H1 (cell line): ENCODE results near the gene LRRC32. TPM values are rescaled to one million over a fixed set of nuclear protein-coding genes. Genes with fewer than 3 reads are reported as not detected.
"Not testable (repeated sequence)": the region's sequence is repeated elsewhere in the genome, so short reads cannot be mapped to it uniquely, and the experiment has no call there.

Source experiments
- CTCF ChIA-PET: fragments of 300-600 bp; sonication (Branson Sonifier 250); formaldehyde crosslinking; loops from one replicate; lab custom pipeline; 2021; ENCODE audit not compliant: partially characterized antibody; lab: Charles Lee
- POLR2A ChIA-PET: fragments of 300-600 bp; sonication (Branson Sonifier 250); formaldehyde crosslinking; loops from one replicate; lab custom pipeline; 2021; ENCODE audit warnings: inconsistent platforms; ENCODE audit not compliant: partially characterized antibody; lab: Charles Lee
- DNase-seq, 2 experiments: peaks; one replicate each; pipeline versions ENCODE4 v3.0.0 to v3.0.0-alpha.2; 2010 to 2022; ENCODE audit warnings: low spot score in 2 of 2, low read depth in 1 of 2, mixed read lengths in 1 of 2
- FAIRE-seq: peaks from 2 replicates; lab custom pipeline; 2011; peaks lifted over from hg19 to GRCh38; lab: Jason Lieb, UNC
- H2AFZ ChIP-seq: 2 replicates; pipeline ENCODE4 v1.8.1; 2012; ENCODE audit warnings: low read length, inconsistent platforms
- H2AK5ac ChIP-seq: 2 replicates; pipeline ENCODE4 v1.6.1; 2013; ENCODE audit warnings: low read depth, low read length
- H2BK120ac ChIP-seq: replicated peaks from 2 replicates; pipeline ENCODE3; 2013; ENCODE audit warnings: low read depth, low read length, inconsistent platforms
- H2BK12ac ChIP-seq: 2 replicates; pipeline ENCODE4 v1.6.1; 2013; ENCODE audit warnings: low read depth, low read length
- H2BK15ac ChIP-seq: 2 replicates; pipeline ENCODE4 v1.6.1; 2013; ENCODE audit warnings: low read length
- H2BK20ac ChIP-seq: 2 replicates; pipeline ENCODE4 v1.6.1; 2013; ENCODE audit warnings: low read length
- H2BK5ac ChIP-seq: 2 replicates; pipeline ENCODE4 v1.6.1; 2013; ENCODE audit warnings: low read depth, low read length
- H3K14ac ChIP-seq: 2 replicates; pipeline ENCODE4 v1.6.1; 2013; ENCODE audit warnings: inconsistent platforms; ENCODE audit not compliant: insufficient read length
- H3K18ac ChIP-seq: 2 replicates; pipeline ENCODE4 v1.6.1; 2013; ENCODE audit warnings: low read length; ENCODE audit errors: extremely low read depth
- H3K23ac ChIP-seq: 2 replicates; pipeline ENCODE4 v1.6.1; 2013; ENCODE audit warnings: inconsistent platforms; ENCODE audit not compliant: insufficient read length
- H3K23me2 ChIP-seq: 2 replicates; pipeline ENCODE4 v1.6.1; 2013; ENCODE audit warnings: low read depth, low read length
- H3K27ac ChIP-seq: 2 replicates; pipeline ENCODE4 v1.6.1; 2011; ENCODE audit warnings: low read depth, low read length, inconsistent platforms
- H3K27me3 ChIP-seq, 4 experiments: replicated peaks in 1 of 4; 1 replicate in 1 of 4; 2 replicates in 3 of 4; pipeline versions ENCODE4 v1.6.1 to v1.8.1; 2011 to 2013; ENCODE audit warnings: low read length in 3 of 4, mild to moderate bottlenecking in 3 of 4, inconsistent platforms in 2 of 4, mixed read lengths in 2 of 4, moderate library complexity in 1 of 4; ENCODE audit not compliant: control insufficient read depth in 3 of 4, insufficient read depth in 3 of 4; ENCODE audit errors: extremely low read depth in 1 of 4
- H3K36me3 ChIP-seq, 4 experiments: 2 replicates each; pipeline versions ENCODE4 v1.6.1 to v1.8.1; 2011 to 2013; ENCODE audit warnings: mild to moderate bottlenecking in 4 of 4, low read length in 3 of 4, moderate library complexity in 2 of 4, control low read depth in 1 of 4, inconsistent platforms in 1 of 4; ENCODE audit not compliant: insufficient read depth in 4 of 4, control insufficient read depth in 2 of 4
- H3K4ac ChIP-seq: replicated peaks from 2 replicates; pipeline ENCODE3; 2013; ENCODE audit warnings: low read length, low read depth, mixed read lengths, inconsistent platforms; ENCODE audit not compliant: insufficient read length
- H3K4me1 ChIP-seq, 4 experiments: replicated peaks in 1 of 4; 1 replicate in 1 of 4; 2 replicates in 3 of 4; pipeline versions ENCODE4 v1.6.1 to v1.8.1; 2011 to 2013; ENCODE audit warnings: low read length in 3 of 4, inconsistent platforms in 2 of 4, mixed read lengths in 1 of 4; ENCODE audit not compliant: insufficient read depth in 4 of 4, control insufficient read depth in 3 of 4
- H3K4me2 ChIP-seq, 2 experiments: 2 replicates each; pipeline versions ENCODE4 v1.6.1 to v1.8.1; 2011 to 2013; ENCODE audit warnings: low read depth in 2 of 2, low read length in 2 of 2, control low read depth in 1 of 2, inconsistent platforms in 1 of 2, mild to moderate bottlenecking in 1 of 2; ENCODE audit not compliant: insufficient read depth in 1 of 2
- H3K4me3 ChIP-seq, 4 experiments: fragments of 200-600, 300-600 bp in 1 of 4; sonication (generic), shearing (Covaris generic), sonication (Bioruptor Twin) in 1 of 4; 2 replicates each; pipeline versions ENCODE4 v1.5.1 to v1.8.1; 2011 to 2016; ENCODE audit warnings: low read length in 4 of 4, low read depth in 3 of 4, control low read depth in 2 of 4, inconsistent platforms in 2 of 4, mild to moderate bottlenecking in 2 of 4, mixed read lengths in 1 of 4, moderate library complexity in 1 of 4; ENCODE audit not compliant: insufficient read depth in 2 of 4; ENCODE audit errors: extremely low read depth in 1 of 4
- H3K56ac ChIP-seq: replicated peaks from 2 replicates; pipeline ENCODE3; 2013; ENCODE audit warnings: low read depth, mild to moderate bottlenecking, mixed read lengths, low read length, inconsistent platforms; ENCODE audit not compliant: insufficient read length
- H3K79me1 ChIP-seq: 2 replicates; pipeline ENCODE4 v1.6.1; 2013; ENCODE audit warnings: low read depth, low read length, control low read depth
- H3K79me2 ChIP-seq, 2 experiments: 2 replicates each; pipeline versions ENCODE4 v1.6.1 to v1.8.1; 2012 to 2013; ENCODE audit warnings: low read length in 2 of 2, mild to moderate bottlenecking in 2 of 2, inconsistent platforms in 1 of 2; ENCODE audit not compliant: insufficient read depth in 2 of 2, control insufficient read depth in 1 of 2
- H3K9ac ChIP-seq, 4 experiments: replicated peaks in 1 of 4; 1 replicate in 1 of 4; 2 replicates in 3 of 4; pipeline versions ENCODE4 v1.6.1 to v1.8.1; 2011 to 2013; ENCODE audit warnings: low read depth in 3 of 4, low read length in 3 of 4, control low read depth in 2 of 4, mild to moderate bottlenecking in 2 of 4, moderate library complexity in 2 of 4, inconsistent platforms in 1 of 4; ENCODE audit errors: extremely low read depth in 1 of 4
- H3K9me3 ChIP-seq, 2 experiments: 2 replicates each; pipeline versions ENCODE4 v1.6.1 to v1.8.1; 2012 to 2013; ENCODE audit warnings: mild to moderate bottlenecking in 2 of 2, moderate library complexity in 2 of 2, control low read depth in 1 of 2, inconsistent platforms in 1 of 2, low read depth in 1 of 2, low read length in 1 of 2, mixed read lengths in 1 of 2; ENCODE audit not compliant: insufficient read depth in 2 of 2
- H4K20me1 ChIP-seq, 2 experiments: replicated peaks in 1 of 2; 2 replicates each; pipeline versions ENCODE3 to v1.8.1; 2011 to 2013; ENCODE audit warnings: inconsistent platforms in 2 of 2, low read length in 2 of 2, mild to moderate bottlenecking in 1 of 2; ENCODE audit not compliant: insufficient read depth in 2 of 2, control insufficient read depth in 1 of 2
- H4K5ac ChIP-seq: 2 replicates; pipeline ENCODE4 v1.6.1; 2013; ENCODE audit warnings: low read length, low read depth, mixed read lengths, inconsistent platforms; ENCODE audit not compliant: insufficient read length
- H4K8ac ChIP-seq: 2 replicates; pipeline ENCODE4 v1.8.0; 2013; ENCODE audit warnings: mild to moderate bottlenecking, moderate library complexity, low read length, inconsistent platforms; ENCODE audit not compliant: insufficient read depth; ENCODE audit errors: extremely low read depth
- H4K91ac ChIP-seq: replicated peaks from 2 replicates; pipeline ENCODE3; 2013; ENCODE audit warnings: low read length, mixed read lengths, inconsistent platforms; ENCODE audit not compliant: insufficient read length
- CEBPB ChIP-seq: IDR thresholded peaks from 2 replicates; pipeline ENCODE4 v1.6.1; 2012; ENCODE audit warnings: low read depth, low read length
- MAFK ChIP-seq: IDR thresholded peaks from 2 replicates; pipeline ENCODE4 v1.6.1; 2012; ENCODE audit warnings: low read depth, mild to moderate bottlenecking, improper control_type of control experiment, low read length
- PHF8 ChIP-seq: fragments of 200-600 bp; sonication (generic); conservative IDR thresholded peaks from 2 replicates; pipeline ENCODE4 v1.7.1; 2012; ENCODE audit warnings: low read depth, mild to moderate bottlenecking, inconsistent platforms, low read length, moderate library complexity
- RBBP5 ChIP-seq: IDR thresholded peaks from 2 replicates; pipeline ENCODE4 v1.7.1; 2012; ENCODE audit warnings: low read depth, mild to moderate bottlenecking, inconsistent platforms, low read length, moderate library complexity, borderline replicate concordance
- RFX5 ChIP-seq: IDR thresholded peaks from 2 replicates; pipeline ENCODE4 v1.6.1; 2011; ENCODE audit warnings: low read depth, low read length, improper control_type of control experiment, borderline replicate concordance
- WGBS, 2 experiments: shearing (Covaris generic) in 1 of 2; methylation state at CpG; one replicate each; pipeline versions ENCODE4 v1.1.6 to v1.1.7; 2013 to 2015; ENCODE audit warnings: low lambda C conversion rate in 2 of 2, mixed read lengths in 2 of 2, inconsistent platforms in 1 of 2, low coverage in 1 of 2, missing lambda C conversion rate in 1 of 2; ENCODE audit not compliant: insufficient replicate concordance in 2 of 2, insufficient coverage in 1 of 2, insufficient read length in 1 of 2; ENCODE audit errors: extremely low coverage in 1 of 2, missing lambda C conversion rate in 1 of 2; 5-methylcytosine and 5-hydroxymethylcytosine counted together
- polyA plus RNA-seq, 7 experiments: library from polyadenylated mRNA; depleted of rRNA in 3 of 7; stranded (reverse) in 5 of 7; unstranded in 2 of 7; fragments of >200 nt in 5 of 7; fragments of 200-250 nt in 2 of 7; gene quantifications; 1 replicate in 5 of 7; 2 replicates in 1 of 7; 4 replicates in 1 of 7; pipeline versions ENCODE4 v1.2.1 to v1.2.3, GENCODE V29; 2011 to 2013; ENCODE audit warnings: missing spikeins in 2 of 7, mixed read lengths in 2 of 7
- total RNA-seq: library from RNA; stranded (reverse); fragmentation: NEBNext Ultra II Directional; extraction: Animal tissue kit (Norgen Biotek cat#: 25700); gene quantifications from 2 replicates; pipeline ENCODE4 v1.2.1, GENCODE V29; 2021

LRRC32 gene
- total and polyA plus RNA-seq, 2 of the 8 experiments (the other 6 are each of a cell fraction or from before 2014, with no cell fraction given): 0.99 to 1.9 TPM

- no peak for TF ChIP-seq RBBP5
- TF ChIP-seq MAFK: no peak
- no peak for TF ChIP-seq PHF8
- no peak for TF ChIP-seq CEBPB
- TF ChIP-seq RFX5: no peak
- TF ChIP-seq, all 59 proteins: peak for 0
These were observed 26.0 kb downstream of the LRRC32 start (continued) for GRCh38 chr11:76644591-76644990.

GRCh38 chr11:76643711-76644110, 26.8 kb downstream of the LRRC32 start:
- H3K9ac ChIP-seq, H2BK15ac ChIP-seq, H2AFZ ChIP-seq, H3K4me1 ChIP-seq, H2BK120ac ChIP-seq, H3K27me3 ChIP-seq, H3K56ac ChIP-seq, H2BK20ac ChIP-seq, H3K14ac ChIP-seq, H4K8ac ChIP-seq, H2BK5ac ChIP-seq, H3K4ac ChIP-seq, H3K4me3 ChIP-seq, H3K18ac ChIP-seq, H3K23me2 ChIP-seq, H3K79me2 ChIP-seq, POLR2A ChIA-PET, H3K27ac ChIP-seq, H3K79me1 ChIP-seq, H4K5ac ChIP-seq, DNase-seq, H2AK5ac ChIP-seq, H4K91ac ChIP-seq, CTCF ChIA-PET, H3K36me3 ChIP-seq, H3K23ac ChIP-seq, H4K20me1 ChIP-seq, H2BK12ac ChIP-seq, FAIRE-seq, H3K4me2 ChIP-seq: not testable (repeated sequence)
- peaks cover 5 to 16% of the 10 kb centered on the region in 2 experiments; a peak in 3 of 4 replicates for H3K9me3 ChIP-seq
- WGBS, 2 experiments: 94% methylated on average over 3 of the region's 3 CpGs; no CpG with 5 or more reads in 1 of the 2 experiments
